GM12878 (cell line): ENCODE results near the gene CBFA2T3. TPM values are rescaled to one million over a fixed set of nuclear protein-coding genes. Genes with fewer than 3 reads are reported as not detected.

Source experiments
- ATAC-seq: fragments of 200-7000 bp; cut with Tn5 transposase; 3 replicates; pipeline ENCODE4 v1.9.1; 2020; ENCODE audit warnings: mild to moderate bottlenecking, moderate library complexity
- BruUV-seq: library from RNA; stranded (reverse); fragments of 400-500 nt; replicated peaks from 2 replicates; lab custom pipeline; 2021; lab: Mats Ljungman, UMichigan
- CTCF ChIA-PET: fragments of 300-600 bp; sonication (Branson Sonifier 250); formaldehyde crosslinking; extraction: SDS; loops from one replicate; lab custom pipeline; 2021; ENCODE audit warnings: inconsistent platforms; lab: Yijun Ruan, JAX
- POLR2A ChIA-PET: fragments of 350-600 bp; formaldehyde crosslinking; extraction: SDS; loops from one replicate; lab custom pipeline; 2021; ENCODE audit warnings: inconsistent platforms; lab: Charles Lee
- RAD21 ChIA-PET: fragments of 300-600 bp; sonication (Branson Sonifier 250); formaldehyde crosslinking; loops from one replicate; lab custom pipeline; 2023; ENCODE audit warnings: antibody characterized with exemption; ENCODE audit not compliant: unreplicated experiment; lab: Charles Lee
- SMC1A ChIA-PET: fragments of 300-600 bp; sonication (Branson Sonifier 250); formaldehyde crosslinking; loops from one replicate; lab custom pipeline; 2023; ENCODE audit not compliant: unreplicated experiment, uncharacterized antibody; lab: Charles Lee
- DNase-seq: peaks from one replicate; pipeline ENCODE4 v3.0.0-alpha.2; 2011; ENCODE audit warnings: low read depth, low spot score
- FAIRE-seq: peaks from 3 replicates; lab custom pipeline; 2011; peaks lifted over from hg19 to GRCh38; lab: Jason Lieb, UNC
- H2AFZ ChIP-seq: 2 replicates; pipeline ENCODE4 v1.6.0; 2011; ENCODE audit warnings: low read depth, low read length, control low read depth; ENCODE audit not compliant: control insufficient read depth
- H3K27ac ChIP-seq: 2 replicates; pipeline ENCODE4 v1.5.1; 2011; ENCODE audit warnings: control low read depth; ENCODE audit not compliant: control insufficient read depth, insufficient read depth
- H3K27me3 ChIP-seq, 2 experiments: replicated peaks in 1 of 2; 2 replicates each; pipeline versions ENCODE4 v1.6.0 to v1.6.1; 2011; ENCODE audit warnings: low read length in 1 of 2; ENCODE audit not compliant: control insufficient read depth in 2 of 2, insufficient read depth in 2 of 2
- H3K36me3 ChIP-seq, 2 experiments: 2 replicates each; pipeline ENCODE4 v1.5.1; 2011; ENCODE audit warnings: low read length in 1 of 2; ENCODE audit not compliant: control insufficient read depth in 2 of 2, insufficient read depth in 2 of 2
- H3K4me1 ChIP-seq: 2 replicates; pipeline ENCODE4 v1.6.1; 2011; ENCODE audit warnings: mild to moderate bottlenecking, low read length, moderate library complexity, mixed read lengths; ENCODE audit not compliant: control insufficient read depth, insufficient read depth
- H3K4me2 ChIP-seq: 2 replicates; pipeline ENCODE4 v1.6.0; 2011; ENCODE audit warnings: control low read depth; ENCODE audit not compliant: control insufficient read depth, insufficient read depth
- H3K4me3 ChIP-seq: fragments of 200-600 bp; sonication (generic); 2 replicates; pipeline ENCODE4 v1.5.1; 2016
- H3K79me2 ChIP-seq: 2 replicates; pipeline ENCODE4 v1.6.0; 2011; ENCODE audit warnings: low read length; ENCODE audit not compliant: control insufficient read depth, insufficient read depth
- H3K9ac ChIP-seq: 2 replicates; pipeline ENCODE4 v1.8.0; 2011; ENCODE audit warnings: low read length, control low read depth, mixed read lengths; ENCODE audit not compliant: control insufficient read depth, insufficient read depth
- H3K9me3 ChIP-seq: replicated peaks from 3 replicates; pipeline ENCODE4 v1.5.1; 2011; ENCODE audit warnings: mild to moderate bottlenecking, low read length; ENCODE audit not compliant: control insufficient read depth, insufficient read depth
- H4K20me1 ChIP-seq: 2 replicates; pipeline ENCODE4 v1.6.0; 2011; ENCODE audit not compliant: control insufficient read depth, insufficient read depth
- BACH1 ChIP-seq: fragments of 450-650 bp; IDR thresholded peaks from 2 replicates; pipeline ENCODE4 v1.6.1; 2017; ENCODE audit warnings: mild to moderate bottlenecking, borderline replicate concordance
- POLR2A ChIP-seq: IDR thresholded peaks from 2 replicates; pipeline ENCODE4 v1.6.1; 2011; ENCODE audit warnings: low read depth, mild to moderate bottlenecking, low read length
- SIN3A ChIP-seq: IDR thresholded peaks from 2 replicates; pipeline ENCODE4 v1.6.1; 2012; ENCODE audit warnings: low read depth, low read length, improper control_type of control experiment
- TCF12 ChIP-seq: IDR thresholded peaks from 2 replicates; pipeline ENCODE4 v1.6.1; 2011; ENCODE audit warnings: low read depth, mild to moderate bottlenecking, low read length
- WGBS: methylation state at CpG from one replicate; pipeline ENCODE4 v1.1.6; 2016; ENCODE audit warnings: low lambda C conversion rate; ENCODE audit not compliant: insufficient replicate concordance, insufficient coverage; ENCODE audit errors: missing lambda C conversion rate; 5-methylcytosine and 5-hydroxymethylcytosine counted together
- in situ Hi-C: fragments of 300-500 bp; cut with MboI; formaldehyde crosslinking; loops from 9 replicates; pipeline ENCODE4 v1.14.3; 2018; ENCODE audit warnings: mixed read lengths
- intact Hi-C: fragments of 100-400 bp; cut with micrococcal nuclease; formaldehyde crosslinking; loops from one replicate; pipeline ENCODE4 v1.14.2; 2022; ENCODE audit not compliant: unreplicated experiment
- polyA plus RNA-seq, 11 experiments: library from polyadenylated mRNA; depleted of rRNA in 4 of 11; unstranded in 6 of 11; stranded (reverse) in 5 of 11; fragments of >200 nt; fragmentation: Nextera tagmentation in 4 of 11; fragmentation: Illumina TruSeq in 1 of 11; extraction: Ambion mirVana in 4 of 11; extraction: Trizol in 1 of 11; gene quantifications; 1 replicate in 1 of 11; 2 replicates in 10 of 11; pipeline versions ENCODE4 v1.2.1 to v1.2.3, GENCODE V29; 2011 to 2016; ENCODE audit warnings: inconsistent platforms in 2 of 11, missing spikeins in 2 of 11, low read depth in 1 of 11
- total RNA-seq, 4 experiments: library from RNA; depleted of rRNA in 3 of 4; stranded (reverse); fragments of >200 nt in 3 of 4; fragmentation: Illumina TruSeq in 1 of 4; extraction: Trizol in 1 of 4; gene quantifications; 2 replicates each; pipeline versions ENCODE4 v1.2.1 to v1.2.3, GENCODE V29; 2013 to 2021
- TF ChIP-seq, protein P1 (sequence below): fragments of 450-650 bp; IDR thresholded peaks from 2 replicates; pipeline ENCODE4 v1.6.1; 2016; ENCODE audit warnings: mild to moderate bottlenecking

CBFA2T3 gene
- total and polyA plus RNA-seq, 10 of the 15 experiments (the other 5 are each of a cell fraction or from before 2014, with no cell fraction given): 0.69 to 42.6 (median 4.5) TPM

DNA sequence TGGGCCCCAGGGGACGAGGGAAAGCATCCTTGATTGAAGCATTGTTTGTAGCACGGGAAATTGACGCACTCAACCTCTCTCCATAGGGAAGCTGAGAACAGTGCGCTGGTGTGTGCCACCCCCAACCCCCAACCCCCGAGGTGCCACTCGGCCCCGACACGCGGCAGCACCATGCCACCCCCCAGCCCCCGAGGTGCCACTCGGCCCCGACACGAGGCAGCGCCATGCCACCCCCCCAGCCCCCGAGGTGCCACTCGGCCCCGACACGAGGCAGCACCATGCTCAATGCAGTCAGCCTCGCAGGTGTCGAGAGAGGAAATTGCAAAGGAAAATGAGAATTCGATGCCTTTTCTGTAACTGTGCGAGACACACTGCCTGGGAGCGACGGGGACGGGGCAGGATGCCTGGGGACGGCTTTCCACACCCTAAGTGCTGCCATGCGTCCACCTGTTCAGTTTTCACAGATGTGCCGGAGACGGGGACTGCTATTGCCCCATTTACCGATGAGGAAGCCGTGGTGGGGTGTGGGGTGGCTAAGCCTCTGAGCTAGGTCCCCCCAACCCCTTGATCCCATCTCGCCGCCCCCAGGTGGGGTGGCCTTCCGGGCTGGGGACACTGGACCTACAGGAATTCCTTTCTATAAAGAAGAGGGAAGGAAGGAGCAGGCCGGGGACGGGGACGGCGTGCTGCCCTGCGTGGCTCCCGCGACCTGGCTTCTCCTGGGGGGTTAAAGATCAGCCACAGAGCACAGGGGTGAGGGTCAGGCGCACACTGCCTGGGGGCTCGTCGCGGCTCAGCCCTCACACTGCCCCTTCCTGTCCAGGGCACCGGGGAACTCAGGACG is 9.8 kb downstream of the CBFA2T3 start:
- intact Hi-C loops (no loop called here), in situ Hi-C loops (no loop called here)
- Histone ChIP-seq H2AFZ (no peak overlapping the region), H3K4me2 (peak overlapping the region; percentile 96), H3K9ac (peak overlapping the region; percentile 26; the same call in 1 of the 2 replicates), H3K27ac (peak overlapping the region; percentile 89), H3K79me2 (peaks cover 62% of the 10 kb centered on the region), H3K9me3 (no peaks in the 10 kb centered on the region), H3K36me3 (peaks cover 0 to 10% of the 10 kb centered on the region in 2 experiments; a peak in 2 of 4 replicates), H4K20me1 (no peaks in the 10 kb centered on the region), H3K4me1 (peaks cover 67% of the 10 kb centered on the region), H3K4me3 (0 out of 2 replicates have a peak overlapping the region, but pooled peaks have one; percentile 59), H3K27me3 (no peaks in the 10 kb centered on the region; a peak in 1 of 4 replicates)
- CTCF ChIA-PET: interaction anchor here (1.2 to 1.9 kb wide), 3 partner anchors 15 to 53 kb away, joined by 3 to 5 read pairs (median 4); no protein-coding TSS in a partner anchor
- no peak for TF ChIP-seq SIN3A
- TF ChIP-seq, protein P1, sequence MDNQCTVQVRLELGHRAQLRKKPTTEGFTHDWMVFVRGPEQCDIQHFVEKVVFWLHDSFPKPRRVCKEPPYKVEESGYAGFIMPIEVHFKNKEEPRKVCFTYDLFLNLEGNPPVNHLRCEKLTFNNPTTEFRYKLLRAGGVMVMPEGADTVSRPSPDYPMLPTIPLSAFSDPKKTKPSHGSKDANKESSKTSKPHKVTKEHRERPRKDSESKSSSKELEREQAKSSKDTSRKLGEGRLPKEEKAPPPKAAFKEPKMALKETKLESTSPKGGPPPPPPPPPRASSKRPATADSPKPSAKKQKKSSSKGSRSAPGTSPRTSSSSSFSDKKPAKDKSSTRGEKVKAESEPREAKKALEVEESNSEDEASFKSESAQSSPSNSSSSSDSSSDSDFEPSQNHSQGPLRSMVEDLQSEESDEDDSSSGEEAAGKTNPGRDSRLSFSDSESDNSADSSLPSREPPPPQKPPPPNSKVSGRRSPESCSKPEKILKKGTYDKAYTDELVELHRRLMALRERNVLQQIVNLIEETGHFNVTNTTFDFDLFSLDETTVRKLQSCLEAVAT: peak; percentile 49; the same call in 1 of the 2 replicates
- TF ChIP-seq BACH1: 0 out of 2 replicates have a peak, but pooled peaks have one; percentile 21
- no peak for TF ChIP-seq POLR2A
- 0 out of 2 replicates have a peak, but pooled peaks have one; percentile 2 for TF ChIP-seq TCF12
- POLR2A ChIA-PET: interaction anchor here (1.2 to 5.2 kb wide), 2 partner anchors 11 to 53 kb away, joined by 5 to 30 read pairs; partner anchors contain the start of gene CBFA2T3
- no TSS peak for BruUV-seq
- 16% methylated on average over 35 of the region's 47 CpGs for WGBS
- FAIRE-seq (peak; percentile 69), ATAC-seq (no peak), DNase-seq (no peak)
- RAD21 ChIA-PET: interaction anchor here (2.0 to 3.9 kb wide), 3 partner anchors 10 to 18 kb away, joined by 5 to 29 read pairs (median 8); partner anchors contain the start of gene CBFA2T3
- SMC1A ChIA-PET: interaction anchor here (0.6 to 2.2 kb wide), 6 partner anchors 9 to 130 kb away, joined by 3 to 10 read pairs (median 4); partner anchors contain the start of gene CBFA2T3
